CD4-positive, alpha-beta T cell treated with Interleukin-6 at 100 ng/mL for 8 hours (primary cell): ENCODE results near the gene SLX9.

ENCODE experiments used
- DNase-seq: peaks from one replicate; pipeline ENCODE4 v3.0.0-alpha.2; 2020; ENCODE audit warnings: mixed read lengths, low spot score

The SLX9 gene

DNA sequence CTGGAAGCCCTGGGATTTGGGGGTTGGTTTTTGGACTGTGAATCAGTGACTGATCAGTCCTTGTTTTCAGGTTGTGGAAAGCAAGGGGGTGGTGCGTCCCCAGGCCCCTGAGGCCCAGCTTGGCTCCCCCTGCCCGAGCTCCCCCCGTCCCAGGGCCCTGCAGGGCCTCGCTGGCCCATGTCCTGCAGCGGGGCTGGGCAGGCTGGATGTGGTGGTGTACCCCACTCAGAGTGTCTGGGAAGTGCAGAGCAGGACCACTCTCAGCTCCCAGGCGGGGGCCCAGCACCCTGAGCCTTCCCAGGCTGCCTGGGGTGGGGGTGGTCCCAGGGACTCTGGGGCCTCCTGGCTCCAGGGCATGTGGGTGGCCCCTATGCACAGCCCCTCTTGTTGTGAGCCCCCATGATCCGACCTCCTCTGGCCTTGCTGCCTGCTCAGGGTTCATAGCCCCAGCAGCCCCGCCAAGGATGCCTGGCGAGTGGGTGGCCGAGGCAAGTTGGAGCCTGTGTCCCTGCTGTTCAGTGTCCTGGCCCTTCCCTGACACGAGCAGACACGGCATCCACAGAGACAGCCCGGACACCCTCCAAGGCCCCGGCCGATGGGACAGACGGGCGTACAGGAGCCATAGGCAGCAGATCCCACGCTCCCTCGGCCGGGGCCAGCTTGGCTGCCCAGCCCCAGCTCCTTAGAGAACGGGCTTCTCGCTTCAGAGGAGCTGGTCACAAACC lies 37.9 kb downstream of the SLX9 start:
- no peak for DNase-seq

GRCh38 chr21:44979687-44980561 lies 40.1 kb downstream of the SLX9 start:
- DNase-seq, result no peak

DNA sequence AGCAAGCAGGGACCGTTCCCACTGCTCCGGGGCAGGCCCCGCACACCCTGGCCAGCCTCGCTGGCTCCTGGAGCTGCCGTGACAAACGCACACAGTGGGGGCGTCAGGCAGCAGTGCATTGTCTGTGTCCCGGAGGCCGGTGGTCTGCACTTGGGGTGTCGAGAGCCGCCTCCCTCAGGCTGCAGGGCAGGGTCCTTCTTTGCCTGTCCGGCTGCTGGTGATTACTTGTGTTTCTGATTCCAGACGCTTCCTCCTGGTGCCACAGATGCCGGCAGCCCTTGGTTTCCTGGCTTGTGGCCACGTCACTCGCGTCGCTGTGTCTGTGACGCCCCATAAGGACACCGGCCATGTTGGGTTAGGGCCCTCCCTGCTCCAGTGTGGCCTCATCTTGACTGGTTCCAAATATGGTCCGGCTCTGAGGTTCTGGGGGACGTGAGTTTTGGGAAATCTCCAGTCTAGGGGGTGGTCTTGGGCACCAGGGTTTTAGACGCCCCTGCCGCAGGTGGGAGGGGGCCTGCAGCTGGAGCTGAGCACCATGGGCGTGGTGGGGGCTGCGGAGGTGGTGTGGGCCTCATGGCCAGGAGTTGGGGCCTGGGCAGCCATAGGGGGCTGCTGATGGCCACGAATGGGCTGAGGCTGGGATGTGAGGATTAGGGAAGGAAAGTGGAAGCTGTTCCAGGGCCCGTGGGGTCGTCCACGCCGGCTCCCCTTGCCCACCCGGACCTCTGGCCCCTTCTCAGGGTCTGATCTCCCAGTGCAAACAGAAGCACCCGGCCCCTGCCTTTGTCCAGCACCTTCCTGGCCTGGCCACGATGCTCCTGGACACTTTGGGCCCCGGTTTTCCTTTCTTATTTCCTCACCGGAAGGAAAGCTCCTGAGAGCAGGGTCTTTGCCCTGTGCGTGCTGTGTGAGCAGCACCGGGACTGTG lies 41.0 kb downstream of the SLX9 start:
- DNase-seq, result no peak

- no peak for DNase-seq
Measured at GRCh38 chr21:44982558-44983250, 42.9 kb downstream of the SLX9 start.

- DNase-seq, result no peak
Measured at GRCh38 chr21:44983421-44984206, 43.8 kb downstream of the SLX9 start.

GRCh38 chr21:44984428-44984791 lies 44.6 kb downstream of the SLX9 start:
- DNase-seq, result no peak

GRCh38 chr21:44984792-44985440 lies 45.1 kb downstream of the SLX9 start:
- DNase-seq, result no peak

- no peak for DNase-seq
Measured at GRCh38 chr21:44985441-44986401, 45.9 kb downstream of the SLX9 start.

DNA sequence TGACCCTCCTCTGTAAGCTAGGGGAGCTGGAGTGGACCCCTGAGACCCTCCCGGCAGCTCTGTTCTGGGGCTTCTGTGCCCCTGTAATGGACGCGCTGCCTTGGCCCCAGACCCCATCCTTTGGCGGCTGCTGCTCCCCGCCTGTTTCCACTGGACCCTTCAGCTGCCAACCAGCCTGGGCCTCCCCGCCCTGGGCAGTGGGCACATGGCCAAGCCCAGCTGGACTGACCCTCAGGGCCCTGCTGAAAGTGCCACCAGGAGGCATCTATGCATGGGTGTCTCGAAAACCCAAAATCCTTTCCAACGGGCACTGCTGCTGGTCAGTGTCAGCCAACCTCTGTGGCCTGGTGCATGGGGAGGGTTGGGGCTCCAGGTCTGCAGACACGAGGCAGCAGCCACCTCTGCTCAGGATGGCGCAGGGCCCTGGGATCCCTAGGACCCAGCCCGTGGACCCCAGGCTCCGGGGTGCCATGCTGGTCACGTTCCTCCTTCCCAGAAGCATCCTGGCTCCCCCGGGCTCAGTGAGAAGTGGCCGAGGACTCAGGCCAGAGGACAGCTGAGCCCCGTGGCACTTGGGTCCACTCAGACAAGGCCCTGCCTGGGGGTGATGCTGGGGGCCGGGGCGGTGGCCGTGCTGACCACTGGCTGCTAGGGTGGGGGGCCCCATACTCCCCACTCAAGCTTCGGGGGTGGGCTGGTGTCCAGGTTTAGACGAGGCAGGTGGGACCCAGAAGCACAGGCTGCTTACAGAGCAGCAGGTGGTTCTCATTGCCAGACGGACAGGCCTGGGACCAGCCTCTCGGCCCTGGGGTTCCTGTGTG lies 46.9 kb downstream of the SLX9 start:
- no peak for DNase-seq

DNA sequence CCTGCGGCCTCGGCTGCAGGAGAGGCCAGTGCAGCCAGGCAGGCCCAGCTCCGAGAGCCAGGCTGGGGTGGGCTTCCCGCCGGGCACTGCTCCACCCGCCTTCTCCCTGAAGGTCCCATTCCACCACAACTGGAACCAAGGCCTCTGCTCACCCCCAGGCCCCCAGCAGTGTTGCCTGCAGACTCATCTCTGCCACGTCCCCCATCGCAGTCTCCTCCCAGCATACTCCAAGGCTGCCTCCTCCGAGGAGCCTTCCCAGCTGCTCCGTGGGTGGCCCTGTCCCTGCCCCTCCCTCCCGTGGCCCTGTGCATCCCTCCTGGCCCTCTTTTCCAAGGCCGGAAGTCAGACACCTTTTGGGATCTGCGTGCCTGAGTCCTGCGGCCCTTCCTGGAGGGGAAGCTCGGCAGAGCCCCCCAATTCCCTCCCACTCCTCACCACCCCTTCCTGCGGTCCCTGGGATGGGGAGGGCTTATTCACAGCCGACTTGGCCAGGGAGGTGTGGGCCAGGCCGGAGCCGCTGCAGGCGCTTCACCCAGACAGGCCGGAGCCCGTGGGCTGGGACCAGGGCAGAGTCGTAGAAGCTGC lies 47.6 kb downstream of the SLX9 start:
- no peak for DNase-seq

GRCh38 chr21:44987886-44988606 lies 48.2 kb downstream of the SLX9 start:
- no peak for DNase-seq

GRCh38 chr21:44988607-44989536 lies 49.0 kb downstream of the SLX9 start:
- no peak for DNase-seq

- no peak for DNase-seq
Measured at GRCh38 chr21:44989537-44989886, 49.7 kb downstream of the SLX9 start.

DNA sequence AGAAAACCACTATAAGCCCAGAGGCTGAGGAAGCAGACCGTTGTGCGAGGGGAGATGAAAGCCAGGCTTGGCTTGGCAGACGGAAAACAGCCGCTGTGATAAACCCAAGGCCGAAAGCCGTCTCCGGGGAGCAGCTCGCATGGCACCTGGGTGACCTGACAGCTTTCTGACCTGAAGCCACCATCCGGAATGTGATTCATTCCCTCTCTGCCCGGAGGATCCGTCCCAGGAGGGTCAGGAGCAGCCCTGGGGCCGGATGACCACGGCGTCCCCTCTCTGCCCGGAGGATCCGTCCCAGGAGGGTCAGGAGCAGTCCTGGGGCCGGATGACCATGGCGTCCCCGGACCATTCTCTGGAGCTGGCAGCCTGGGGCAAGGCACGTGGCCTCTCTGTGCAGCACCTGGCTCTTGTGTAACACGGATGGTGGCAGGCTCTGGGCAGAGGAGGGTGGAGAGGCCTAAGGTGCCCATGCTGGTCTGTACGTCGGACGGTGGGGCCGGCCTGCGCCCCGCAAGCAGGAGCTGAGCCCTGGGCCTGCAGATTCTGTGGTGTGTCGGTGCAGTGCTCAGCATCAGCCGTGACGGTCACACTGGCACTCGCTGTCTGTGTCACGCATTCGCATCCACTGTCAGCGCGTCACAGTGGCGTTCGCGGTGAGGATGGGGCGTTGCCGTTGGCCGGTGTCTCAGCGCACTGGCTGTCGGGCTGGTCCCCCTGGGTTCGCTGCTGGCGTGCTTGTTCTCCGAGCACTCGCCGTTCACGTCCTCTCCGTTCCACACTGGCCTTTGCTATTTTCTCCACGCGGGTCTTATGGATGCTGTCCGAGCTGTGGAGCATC lies 50.3 kb downstream of the SLX9 start:
- no peak for DNase-seq

DNA sequence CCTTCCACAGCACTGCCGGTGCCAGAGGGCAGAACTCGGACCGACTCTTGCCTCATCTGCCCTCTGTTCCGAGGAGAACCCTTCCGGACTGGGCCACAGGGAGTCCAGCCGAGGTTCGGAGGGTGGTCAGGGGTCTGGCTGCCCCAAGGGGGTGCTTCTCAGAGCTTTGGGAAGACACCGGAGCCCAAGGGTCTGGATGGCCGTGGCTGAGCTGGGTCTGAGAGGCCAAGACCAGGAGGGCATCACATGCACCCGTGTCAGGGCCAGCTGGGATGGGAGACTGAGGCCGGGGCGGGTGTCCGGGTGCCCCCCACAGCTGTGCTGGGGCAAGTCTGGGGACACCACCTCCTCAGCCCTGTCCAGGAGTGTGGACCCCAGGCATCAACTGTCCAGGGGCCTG lies 51.1 kb downstream of the SLX9 start:
- no peak for DNase-seq
